ENCODE results near the gene CPTP. TPM values are rescaled to one million over a fixed set of nuclear protein-coding genes. Genes with fewer than 3 reads are reported as not detected.

Gene CPTP
- total and polyA plus RNA-seq, 4 donors = 7.9 to 45.1 (median 22.5) TPM

DNA sequence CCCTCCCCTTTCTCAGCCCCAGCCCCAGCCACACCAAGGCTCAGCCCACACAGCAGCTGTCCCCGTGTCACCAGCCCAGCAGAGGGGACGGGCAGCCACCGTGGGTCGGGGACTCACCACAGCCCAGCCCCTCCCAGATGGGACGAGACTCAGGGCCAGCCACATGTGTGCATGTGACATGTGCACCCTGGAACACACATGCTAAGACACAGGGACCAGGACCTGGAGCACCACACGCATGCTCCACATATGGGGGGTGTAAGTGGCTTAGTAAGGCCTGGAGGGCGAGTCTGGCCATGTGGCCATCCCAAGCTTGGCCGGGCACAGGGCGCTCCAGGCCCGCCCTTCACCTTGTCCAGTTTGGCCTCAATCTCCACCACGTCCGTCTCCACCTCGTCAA lies 20.9 kb upstream of the CPTP start:
- no peak overlapping the region for H3K9ac ChIP-seq (ENCODE audit: low read depth in 1 of 2, low read length in 2 of 2)
- H3K27ac ChIP-seq (ENCODE audit: low read depth in 1 of 2, low read length in 2 of 2) = no peak overlapping the region
- H3K36me3 ChIP-seq (ENCODE audit: control insufficient read depth in 4 of 4, insufficient read depth in 3 of 4, low read depth in 1 of 4, low read length in 3 of 4) = peaks cover 0 to under 1% (median 0%) of the 10 kb centered on the region in 4 donors
- H3K9me3 ChIP-seq (ENCODE audit: control insufficient read depth in 4 of 4, low read length in 3 of 4) = no peaks in the 10 kb centered on the region
- no peak for TF ChIP-seq FOXA2 (IDR thresholded peaks at IDR 0.05)
- no peak for TF ChIP-seq NR2F2 (IDR thresholded peaks at IDR 0.05)
- no peak for TF ChIP-seq GABPA (IDR thresholded peaks at IDR 0.05 in 1 of 2, conservative IDR thresholded peaks at IDR 0.05 in 1 of 2)
- TF ChIP-seq, protein P1, sequence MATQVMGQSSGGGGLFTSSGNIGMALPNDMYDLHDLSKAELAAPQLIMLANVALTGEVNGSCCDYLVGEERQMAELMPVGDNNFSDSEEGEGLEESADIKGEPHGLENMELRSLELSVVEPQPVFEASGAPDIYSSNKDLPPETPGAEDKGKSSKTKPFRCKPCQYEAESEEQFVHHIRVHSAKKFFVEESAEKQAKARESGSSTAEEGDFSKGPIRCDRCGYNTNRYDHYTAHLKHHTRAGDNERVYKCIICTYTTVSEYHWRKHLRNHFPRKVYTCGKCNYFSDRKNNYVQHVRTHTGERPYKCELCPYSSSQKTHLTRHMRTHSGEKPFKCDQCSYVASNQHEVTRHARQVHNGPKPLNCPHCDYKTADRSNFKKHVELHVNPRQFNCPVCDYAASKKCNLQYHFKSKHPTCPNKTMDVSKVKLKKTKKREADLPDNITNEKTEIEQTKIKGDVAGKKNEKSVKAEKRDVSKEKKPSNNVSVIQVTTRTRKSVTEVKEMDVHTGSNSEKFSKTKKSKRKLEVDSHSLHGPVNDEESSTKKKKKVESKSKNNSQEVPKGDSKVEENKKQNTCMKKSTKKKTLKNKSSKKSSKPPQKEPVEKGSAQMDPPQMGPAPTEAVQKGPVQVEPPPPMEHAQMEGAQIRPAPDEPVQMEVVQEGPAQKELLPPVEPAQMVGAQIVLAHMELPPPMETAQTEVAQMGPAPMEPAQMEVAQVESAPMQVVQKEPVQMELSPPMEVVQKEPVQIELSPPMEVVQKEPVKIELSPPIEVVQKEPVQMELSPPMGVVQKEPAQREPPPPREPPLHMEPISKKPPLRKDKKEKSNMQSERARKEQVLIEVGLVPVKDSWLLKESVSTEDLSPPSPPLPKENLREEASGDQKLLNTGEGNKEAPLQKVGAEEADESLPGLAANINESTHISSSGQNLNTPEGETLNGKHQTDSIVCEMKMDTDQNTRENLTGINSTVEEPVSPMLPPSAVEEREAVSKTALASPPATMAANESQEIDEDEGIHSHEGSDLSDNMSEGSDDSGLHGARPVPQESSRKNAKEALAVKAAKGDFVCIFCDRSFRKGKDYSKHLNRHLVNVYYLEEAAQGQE (IDR thresholded peaks at IDR 0.05) = no peak
- TF ChIP-seq, protein P2, sequence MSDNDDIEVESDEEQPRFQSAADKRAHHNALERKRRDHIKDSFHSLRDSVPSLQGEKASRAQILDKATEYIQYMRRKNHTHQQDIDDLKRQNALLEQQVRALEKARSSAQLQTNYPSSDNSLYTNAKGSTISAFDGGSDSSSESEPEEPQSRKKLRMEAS (IDR thresholded peaks at IDR 0.05) = no peak
- no peak for TF ChIP-seq TAF1 (conservative IDR thresholded peaks at IDR 0.05)
- no peak for TF ChIP-seq JUND (IDR thresholded peaks at IDR 0.05)
- TF ChIP-seq FOXA1 (IDR thresholded peaks at IDR 0.05) = no peak
- no peak for TF ChIP-seq SP1 (IDR thresholded peaks at IDR 0.05)
- no peak for TF ChIP-seq HNF4A (conservative IDR thresholded peaks at IDR 0.05)
- no peak for TF ChIP-seq RAD21 (IDR thresholded peaks at IDR 0.05)
- TF ChIP-seq HNF4G (IDR thresholded peaks at IDR 0.05) = no peak
- TF ChIP-seq, protein P3, sequence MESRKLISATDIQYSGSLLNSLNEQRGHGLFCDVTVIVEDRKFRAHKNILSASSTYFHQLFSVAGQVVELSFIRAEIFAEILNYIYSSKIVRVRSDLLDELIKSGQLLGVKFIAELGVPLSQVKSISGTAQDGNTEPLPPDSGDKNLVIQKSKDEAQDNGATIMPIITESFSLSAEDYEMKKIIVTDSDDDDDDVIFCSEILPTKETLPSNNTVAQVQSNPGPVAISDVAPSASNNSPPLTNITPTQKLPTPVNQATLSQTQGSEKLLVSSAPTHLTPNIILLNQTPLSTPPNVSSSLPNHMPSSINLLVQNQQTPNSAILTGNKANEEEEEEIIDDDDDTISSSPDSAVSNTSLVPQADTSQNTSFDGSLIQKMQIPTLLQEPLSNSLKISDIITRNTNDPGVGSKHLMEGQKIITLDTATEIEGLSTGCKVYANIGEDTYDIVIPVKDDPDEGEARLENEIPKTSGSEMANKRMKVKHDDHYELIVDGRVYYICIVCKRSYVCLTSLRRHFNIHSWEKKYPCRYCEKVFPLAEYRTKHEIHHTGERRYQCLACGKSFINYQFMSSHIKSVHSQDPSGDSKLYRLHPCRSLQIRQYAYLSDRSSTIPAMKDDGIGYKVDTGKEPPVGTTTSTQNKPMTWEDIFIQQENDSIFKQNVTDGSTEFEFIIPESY (IDR thresholded peaks at IDR 0.05) = no peak
- TF ChIP-seq EGR1 (IDR thresholded peaks at IDR 0.05; ENCODE audit: low read depth in 2 of 2) = no peak
- TF ChIP-seq YY1 (IDR thresholded peaks at IDR 0.05) = no peak
- TF ChIP-seq, protein P4, sequence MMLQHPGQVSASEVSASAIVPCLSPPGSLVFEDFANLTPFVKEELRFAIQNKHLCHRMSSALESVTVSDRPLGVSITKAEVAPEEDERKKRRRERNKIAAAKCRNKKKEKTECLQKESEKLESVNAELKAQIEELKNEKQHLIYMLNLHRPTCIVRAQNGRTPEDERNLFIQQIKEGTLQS (IDR thresholded peaks at IDR 0.05) = no peak
- no peak for TF ChIP-seq RXRA (IDR thresholded peaks at IDR 0.05)
- TF ChIP-seq, protein P5, sequence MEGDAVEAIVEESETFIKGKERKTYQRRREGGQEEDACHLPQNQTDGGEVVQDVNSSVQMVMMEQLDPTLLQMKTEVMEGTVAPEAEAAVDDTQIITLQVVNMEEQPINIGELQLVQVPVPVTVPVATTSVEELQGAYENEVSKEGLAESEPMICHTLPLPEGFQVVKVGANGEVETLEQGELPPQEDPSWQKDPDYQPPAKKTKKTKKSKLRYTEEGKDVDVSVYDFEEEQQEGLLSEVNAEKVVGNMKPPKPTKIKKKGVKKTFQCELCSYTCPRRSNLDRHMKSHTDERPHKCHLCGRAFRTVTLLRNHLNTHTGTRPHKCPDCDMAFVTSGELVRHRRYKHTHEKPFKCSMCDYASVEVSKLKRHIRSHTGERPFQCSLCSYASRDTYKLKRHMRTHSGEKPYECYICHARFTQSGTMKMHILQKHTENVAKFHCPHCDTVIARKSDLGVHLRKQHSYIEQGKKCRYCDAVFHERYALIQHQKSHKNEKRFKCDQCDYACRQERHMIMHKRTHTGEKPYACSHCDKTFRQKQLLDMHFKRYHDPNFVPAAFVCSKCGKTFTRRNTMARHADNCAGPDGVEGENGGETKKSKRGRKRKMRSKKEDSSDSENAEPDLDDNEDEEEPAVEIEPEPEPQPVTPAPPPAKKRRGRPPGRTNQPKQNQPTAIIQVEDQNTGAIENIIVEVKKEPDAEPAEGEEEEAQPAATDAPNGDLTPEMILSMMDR (IDR thresholded peaks at IDR 0.05; ENCODE audit: low read depth, low read length, missing input control) = no peak
- no peaks in the 10 kb centered on the region for H3K27me3 ChIP-seq (ENCODE audit: control insufficient read depth in 4 of 4, insufficient read depth in 4 of 4, low read length in 3 of 4)
- no peak for DNase-seq (ENCODE audit: low spot score)
- no peak overlapping the region for H3K4me3 ChIP-seq (ENCODE audit: low read depth in 1 of 3, low read length in 3 of 3)
- peaks cover 11 to 32% (median 28%) of the 10 kb centered on the region in 4 donors for H3K4me1 ChIP-seq (ENCODE audit: control insufficient read depth in 4 of 4, insufficient read depth in 4 of 4, low read length in 3 of 4)
- WGBS = 86% methylated on average over 13 of the region's 13 CpGs
